Suprapubic skin (tissue), 4 donors: Measurements from ENCODE around the gene HHAT. TPM values are rescaled to one million over a fixed set of nuclear protein-coding genes. Genes with fewer than 3 reads are reported as not detected.
A peak's percentile ranks its signal among the peaks of the same experiment; 100 is the strongest.

Experiments used
- DNase-seq, 2 donors: peaks; one replicate each; pipeline ENCODE4 v3.0.0-alpha.2; 2019; ENCODE audit warnings: low spot score in 2 of 2
- H3K27ac ChIP-seq: fragments of 200-600 bp; sonication (generic); one replicate; pipeline ENCODE4 v1.5.1; 2019
- H3K27me3 ChIP-seq: fragments of 200-600 bp; sonication (generic); one replicate; pipeline ENCODE4 v1.5.1; 2019
- H3K36me3 ChIP-seq: fragments of 200-600 bp; sonication (generic); one replicate; pipeline ENCODE4 v1.5.1; 2019
- H3K4me1 ChIP-seq: fragments of 200-600 bp; sonication (generic); one replicate; pipeline ENCODE4 v1.5.1; 2019
- H3K4me3 ChIP-seq: fragments of 200-600 bp; sonication (generic); one replicate; pipeline ENCODE4 v1.5.1; 2019; ENCODE audit warnings: mild to moderate bottlenecking
- H3K9me3 ChIP-seq: fragments of 200-600 bp; sonication (generic); one replicate; pipeline ENCODE4 v1.5.1; 2019
- EP300 ChIP-seq: sonication (generic); formaldehyde crosslinking; IDR thresholded peaks from one replicate; pipeline ENCODE4 v1.6.1; 2017; ENCODE audit warnings: antibody characterized with exemption
- POLR2A ChIP-seq, 2 donors: fragments of 450-650 bp; IDR thresholded peaks; one replicate each; pipeline ENCODE4 v1.6.1; 2017; ENCODE audit warnings: antibody characterized with exemption in 2 of 2, mild to moderate bottlenecking in 2 of 2, moderate library complexity in 2 of 2
- POLR2AphosphoS5 ChIP-seq, 3 donors: sonication (generic); formaldehyde crosslinking; IDR thresholded peaks; one replicate each; pipeline ENCODE4 v1.6.1; 2017; ENCODE audit warnings: antibody characterized with exemption in 3 of 3
- WGBS: methylation state at CpG from one replicate; pipeline ENCODE4 v1.1.5; 2018; 5-methylcytosine and 5-hydroxymethylcytosine counted together
- total RNA-seq, 4 donors: library from RNA; depleted of rRNA; stranded (reverse); fragments of >200 nt; gene quantifications; one replicate each; pipeline ENCODE4 v1.1.0, GENCODE V29; 2016
- TF ChIP-seq, protein P1 (sequence below), 2 donors: fragments of 200-600 bp in 1 of 2; fragments of 450-650 bp in 1 of 2; sonication (generic) in 1 of 2; IDR thresholded peaks; one replicate each; pipeline ENCODE4 v1.5.1; 2016 to 2019; ENCODE audit warnings: antibody characterized with exemption in 2 of 2, mild to moderate bottlenecking in 1 of 2, moderate library complexity in 1 of 2

Gene HHAT
- total RNA-seq, 4 donors from 2014 or later: 4.1 to 20.0 (median 9.3) TPM

DNA sequence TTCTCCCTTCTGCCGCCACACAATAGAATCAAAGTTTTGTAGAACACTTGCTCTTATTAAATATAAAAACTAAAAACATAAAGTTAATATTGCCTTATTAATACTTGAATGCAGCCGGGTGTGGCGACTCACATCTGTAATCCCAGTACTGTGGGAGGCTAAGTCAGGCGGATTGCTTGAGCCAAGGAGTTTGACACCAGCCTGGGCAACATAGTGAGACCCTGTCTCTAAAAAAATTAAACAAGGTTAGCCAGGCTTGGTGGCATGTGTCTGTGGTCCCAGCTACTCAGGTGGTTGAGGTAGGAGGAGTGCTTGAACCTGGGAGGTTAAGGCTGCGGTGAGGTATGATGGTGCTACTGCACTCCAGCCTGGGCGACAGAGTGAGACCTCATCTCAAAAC is 13.2 kb upstream of the HHAT start:
- peaks cover 13% of the 10 kb centered on the region for H3K4me1 ChIP-seq
- H3K27ac ChIP-seq: no peak overlapping the region
- H3K4me3 ChIP-seq: no peak overlapping the region
- no peaks in the 10 kb centered on the region for H3K9me3 ChIP-seq
- H3K36me3 ChIP-seq: no peaks in the 10 kb centered on the region
- TF ChIP-seq POLR2A (IDR thresholded peaks at IDR 0.05): no peak
- TF ChIP-seq, protein P1, sequence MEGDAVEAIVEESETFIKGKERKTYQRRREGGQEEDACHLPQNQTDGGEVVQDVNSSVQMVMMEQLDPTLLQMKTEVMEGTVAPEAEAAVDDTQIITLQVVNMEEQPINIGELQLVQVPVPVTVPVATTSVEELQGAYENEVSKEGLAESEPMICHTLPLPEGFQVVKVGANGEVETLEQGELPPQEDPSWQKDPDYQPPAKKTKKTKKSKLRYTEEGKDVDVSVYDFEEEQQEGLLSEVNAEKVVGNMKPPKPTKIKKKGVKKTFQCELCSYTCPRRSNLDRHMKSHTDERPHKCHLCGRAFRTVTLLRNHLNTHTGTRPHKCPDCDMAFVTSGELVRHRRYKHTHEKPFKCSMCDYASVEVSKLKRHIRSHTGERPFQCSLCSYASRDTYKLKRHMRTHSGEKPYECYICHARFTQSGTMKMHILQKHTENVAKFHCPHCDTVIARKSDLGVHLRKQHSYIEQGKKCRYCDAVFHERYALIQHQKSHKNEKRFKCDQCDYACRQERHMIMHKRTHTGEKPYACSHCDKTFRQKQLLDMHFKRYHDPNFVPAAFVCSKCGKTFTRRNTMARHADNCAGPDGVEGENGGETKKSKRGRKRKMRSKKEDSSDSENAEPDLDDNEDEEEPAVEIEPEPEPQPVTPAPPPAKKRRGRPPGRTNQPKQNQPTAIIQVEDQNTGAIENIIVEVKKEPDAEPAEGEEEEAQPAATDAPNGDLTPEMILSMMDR (IDR thresholded peaks at IDR 0.05): no peak
- no peak for TF ChIP-seq EP300
- TF ChIP-seq POLR2AphosphoS5 (IDR thresholded peaks at IDR 0.05): no peak
- no peak for DNase-seq
- no peaks in the 10 kb centered on the region for H3K27me3 ChIP-seq
- WGBS: 93% methylated on average over 6 of the region's 6 CpGs

DNA sequence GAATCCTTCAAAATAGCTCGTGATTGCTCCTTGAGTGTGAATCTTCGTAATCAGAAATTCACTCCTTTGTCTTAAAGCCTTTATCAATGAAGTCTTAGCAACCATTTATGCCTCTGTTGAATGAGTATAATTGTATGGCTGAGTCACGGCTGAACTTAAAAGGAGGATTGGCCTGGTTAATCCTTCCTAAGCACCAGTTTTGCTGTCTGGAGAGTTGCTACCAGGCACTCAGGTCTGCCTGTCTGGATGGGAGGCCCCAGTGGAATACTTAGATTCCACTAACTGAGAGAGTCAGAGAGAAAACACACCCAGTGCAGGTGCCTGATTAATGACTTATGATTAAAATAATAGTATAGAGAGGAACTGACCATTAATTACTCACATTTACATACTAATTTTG is 7.6 kb upstream of the HHAT start:
- Histone ChIP-seq H3K27ac (peak overlapping the region; percentile 29), H3K9me3 (peaks cover 3% of the 10 kb centered on the region), H3K27me3 (no peaks in the 10 kb centered on the region), H3K4me1 (peaks cover 12% of the 10 kb centered on the region), H3K36me3 (no peaks in the 10 kb centered on the region), H3K4me3 (no peak overlapping the region)
- 83% methylated on average over 3 of the region's 3 CpGs for WGBS
- no peak for DNase-seq
- TF ChIP-seq EP300 (no peak), POLR2AphosphoS5 (IDR thresholded peaks at IDR 0.05) (no peak), POLR2A (IDR thresholded peaks at IDR 0.05) (no peak)
- TF ChIP-seq, protein P1 (IDR thresholded peaks at IDR 0.05): no peak

DNA sequence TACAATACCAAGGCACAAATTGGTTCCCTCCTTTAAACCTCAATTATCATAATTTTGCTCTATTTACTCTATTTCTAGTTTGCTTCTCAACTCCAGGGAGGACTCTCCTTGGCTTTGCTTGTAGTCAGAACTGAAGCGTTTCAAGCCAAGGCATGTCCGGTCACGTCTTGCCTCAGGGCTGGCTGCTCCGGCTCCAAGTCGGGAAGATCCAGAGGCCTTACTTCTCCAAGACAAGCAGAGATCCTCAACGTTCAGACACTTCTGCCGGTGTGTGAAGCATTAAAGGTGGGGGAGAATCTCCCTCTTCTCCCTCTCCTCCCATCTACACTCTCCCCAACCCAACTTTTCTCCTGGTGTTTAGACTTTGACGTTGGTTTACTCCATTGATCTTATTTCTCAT is 7.2 kb upstream of the HHAT start:
- Histone ChIP-seq H3K36me3 (no peaks in the 10 kb centered on the region), H3K4me1 (peaks cover 12% of the 10 kb centered on the region), H3K27ac (peak overlapping the region; percentile 29), H3K27me3 (no peaks in the 10 kb centered on the region), H3K4me3 (no peak overlapping the region), H3K9me3 (peaks cover 3% of the 10 kb centered on the region)
- TF ChIP-seq EP300 (no peak), POLR2AphosphoS5 (IDR thresholded peaks at IDR 0.05) (peak in 1 of 3 donors; percentile 18)
- DNase-seq: no peak
- WGBS: 62% methylated on average over 8 of the region's 8 CpGs

DNA sequence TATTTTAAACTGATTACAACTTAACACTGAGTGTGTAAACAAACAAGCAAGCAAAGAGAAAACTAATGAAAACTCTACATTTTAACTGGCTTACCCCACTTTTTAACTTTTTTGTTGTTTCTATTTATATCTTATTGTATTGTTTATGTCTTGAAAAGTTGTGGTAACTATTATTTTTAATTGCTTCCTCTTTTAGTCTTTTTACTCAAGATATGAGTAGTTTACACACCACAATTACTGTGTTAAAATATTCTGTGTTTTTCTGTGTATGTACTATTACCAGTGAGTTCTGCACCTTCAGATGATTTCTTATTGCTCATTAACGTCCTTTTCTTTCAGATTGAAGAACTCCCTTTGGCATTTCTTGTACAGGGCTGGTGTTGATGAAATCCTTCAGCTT is 4.7 kb upstream of the HHAT start:
- Histone ChIP-seq H3K9me3 (peaks cover 3% of the 10 kb centered on the region), H3K4me3 (no peak overlapping the region), H3K4me1 (peaks cover 22% of the 10 kb centered on the region), H3K27me3 (no peaks in the 10 kb centered on the region), H3K27ac (no peak overlapping the region), H3K36me3 (no peaks in the 10 kb centered on the region)
- 68% methylated on average over 1 of the region's 1 CpG for WGBS
- no peak for DNase-seq
- TF ChIP-seq EP300 (no peak), POLR2A (IDR thresholded peaks at IDR 0.05) (no peak), POLR2AphosphoS5 (IDR thresholded peaks at IDR 0.05) (no peak)
- TF ChIP-seq, protein P1 (IDR thresholded peaks at IDR 0.05): no peak

DNA sequence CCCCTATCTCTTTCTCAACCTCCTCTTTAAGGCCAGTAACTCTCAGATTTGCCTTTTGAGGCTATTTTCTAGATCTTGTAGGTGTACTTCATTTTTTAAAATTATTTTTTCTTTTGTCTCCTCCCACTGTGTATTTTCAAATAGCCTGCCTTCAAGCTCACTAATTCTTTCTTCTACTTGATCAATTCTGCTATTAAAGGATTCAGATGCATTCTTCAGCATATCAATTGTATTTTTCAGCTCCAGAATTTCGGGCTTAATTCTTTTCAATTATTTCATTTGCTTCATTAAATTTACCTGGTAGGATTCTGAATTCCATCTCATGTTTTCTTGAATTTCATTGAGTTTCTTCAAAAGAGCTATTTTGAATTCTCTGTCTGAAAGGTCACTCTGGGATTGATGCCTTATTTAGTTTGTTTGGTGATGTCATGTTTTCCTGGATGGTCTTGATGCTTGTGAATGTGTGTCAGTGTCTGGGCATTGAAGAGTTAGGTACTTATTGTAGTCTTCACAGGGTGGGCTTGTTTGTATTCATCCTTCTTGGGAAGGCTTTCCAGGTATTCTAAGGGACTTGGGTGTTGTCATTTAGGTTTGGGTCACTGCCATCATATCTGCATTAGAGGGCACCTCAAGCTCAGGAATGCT is 3.6 kb upstream of the HHAT start:
- no peak overlapping the region for H3K4me3 ChIP-seq
- peaks cover 31% of the 10 kb centered on the region for H3K4me1 ChIP-seq
- H3K27me3 ChIP-seq: no peaks in the 10 kb centered on the region
- H3K27ac ChIP-seq: no peak overlapping the region
- TF ChIP-seq POLR2A (IDR thresholded peaks at IDR 0.05): no peak
- TF ChIP-seq EP300: no peak
- TF ChIP-seq POLR2AphosphoS5 (IDR thresholded peaks at IDR 0.05): no peak
- TF ChIP-seq, protein P1 (IDR thresholded peaks at IDR 0.05): no peak
- WGBS: 89% methylated on average over 1 of the region's 1 CpG
- H3K9me3 ChIP-seq: peaks cover 3% of the 10 kb centered on the region
- DNase-seq: no peak
- no peaks in the 10 kb centered on the region for H3K36me3 ChIP-seq
